GM12892 (cell line): ENCODE measurements around the gene TRIO.

Experiments
- POLR2A ChIP-seq: IDR thresholded peaks from 2 replicates; pipeline ENCODE4 v1.6.1; 2011; ENCODE audit warnings: low read depth, low read length, control low read depth
- POLR2AphosphoS5 ChIP-seq: IDR thresholded peaks from 2 replicates; pipeline ENCODE4 v1.6.1; 2011; ENCODE audit warnings: low read depth, low read length, control low read depth

- peak; percentile 18 for TF ChIP-seq POLR2AphosphoS5
- TF ChIP-seq POLR2A = no peak
These were observed 348.1 kb downstream of the TRIO start for GRCh38 chr5:14491015-14491915.
